ENCODE measurements around the gene CUX1. TPM values are rescaled to one million over a fixed set of nuclear protein-coding genes. Genes with fewer than 3 reads are reported as not detected.
"Not testable (repeated sequence)": the region's sequence is repeated elsewhere in the genome, so short reads cannot be mapped to it uniquely, and the experiment has no call there.

Gene CUX1
- total RNA-seq, 1 donor from 2014 or later: 18.3 TPM

DNA sequence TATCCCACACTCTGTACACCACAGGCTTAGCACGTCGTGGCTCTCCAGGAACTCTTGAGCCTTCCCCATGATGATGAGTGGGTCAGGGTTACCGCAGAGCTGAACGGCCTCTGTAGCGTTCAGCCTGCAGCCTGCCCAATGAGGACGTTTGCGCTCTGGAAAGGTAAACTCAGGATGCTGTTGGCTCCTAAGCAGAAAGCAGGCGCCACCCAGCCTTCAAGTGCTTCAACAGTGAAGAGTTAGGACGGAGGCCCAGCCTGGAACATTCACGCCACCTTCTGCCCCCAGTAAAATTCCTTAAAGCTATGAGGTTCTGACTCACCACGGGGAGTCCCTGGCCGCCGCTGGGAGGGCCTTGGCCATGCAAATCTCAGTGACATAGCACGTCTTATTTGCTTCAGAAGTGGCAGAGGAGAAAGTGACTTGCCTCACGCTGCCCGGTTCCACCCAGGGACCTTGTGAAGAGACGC lies 307.7 kb downstream of the CUX1 start:
- H3K36me3 ChIP-seq (ENCODE audit: control insufficient read depth in 3 of 3, insufficient read depth in 3 of 3, low read length in 3 of 3): peaks cover 0 to 5% (median 4%) of the 10 kb centered on the region in 3 donors
- no peaks in the 10 kb centered on the region for H3K27me3 ChIP-seq (ENCODE audit: control insufficient read depth in 3 of 3, insufficient read depth in 3 of 3, low read length in 3 of 3)
- no peak overlapping the region for H3K27ac ChIP-seq (ENCODE audit: low read depth, low read length)
- H3K9ac ChIP-seq (ENCODE audit: low read depth in 1 of 3, low read length in 3 of 3): no peak overlapping the region
- no peak overlapping the region for H3K4me3 ChIP-seq (ENCODE audit: low read length in 3 of 3)
- H3K9me3 ChIP-seq (ENCODE audit: control insufficient read depth in 3 of 3, low read length in 3 of 3): no peaks in the 10 kb centered on the region
- peaks cover 0 to 4% (median 3%) of the 10 kb centered on the region in 3 donors for H3K4me1 ChIP-seq (ENCODE audit: control insufficient read depth in 3 of 3, insufficient read depth in 3 of 3, low read length in 3 of 3)

DNA sequence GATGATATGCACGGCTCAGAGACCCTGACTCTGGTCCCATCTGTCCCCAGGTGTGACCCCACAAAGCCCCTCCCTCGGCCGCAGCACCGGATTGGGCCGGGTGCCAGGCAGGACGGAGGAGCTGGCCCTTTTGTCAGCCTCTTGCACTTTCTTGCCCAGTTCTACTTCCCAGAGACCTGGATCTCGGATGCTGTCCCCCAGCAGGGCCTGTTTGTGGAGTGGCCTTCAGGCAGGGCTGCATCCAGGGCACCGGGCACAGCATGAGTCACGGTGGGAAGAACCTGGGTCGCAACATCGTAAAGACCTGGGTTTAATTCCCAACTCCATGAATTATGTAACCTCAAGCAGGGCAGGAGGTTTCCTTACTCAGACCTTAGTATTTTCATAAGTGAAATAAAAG lies 310.9 kb downstream of the CUX1 start:
- no peak overlapping the region for H3K9ac ChIP-seq (ENCODE audit: low read depth in 1 of 3, low read length in 3 of 3)
- H3K4me1 ChIP-seq (ENCODE audit: control insufficient read depth in 3 of 3, insufficient read depth in 3 of 3, low read length in 3 of 3): no peaks in the 10 kb centered on the region
- no peak overlapping the region for H3K27ac ChIP-seq (ENCODE audit: low read depth, low read length)
- no peak overlapping the region for H3K4me3 ChIP-seq (ENCODE audit: low read length in 3 of 3)
- no peaks in the 10 kb centered on the region for H3K27me3 ChIP-seq (ENCODE audit: control insufficient read depth in 3 of 3, insufficient read depth in 3 of 3, low read length in 3 of 3)
- H3K36me3 ChIP-seq (ENCODE audit: control insufficient read depth in 3 of 3, insufficient read depth in 3 of 3, low read length in 3 of 3): peaks cover 0 to 5% (median 4%) of the 10 kb centered on the region in 3 donors
- no peaks in the 10 kb centered on the region for H3K9me3 ChIP-seq (ENCODE audit: control insufficient read depth in 3 of 3, low read length in 3 of 3)

DNA sequence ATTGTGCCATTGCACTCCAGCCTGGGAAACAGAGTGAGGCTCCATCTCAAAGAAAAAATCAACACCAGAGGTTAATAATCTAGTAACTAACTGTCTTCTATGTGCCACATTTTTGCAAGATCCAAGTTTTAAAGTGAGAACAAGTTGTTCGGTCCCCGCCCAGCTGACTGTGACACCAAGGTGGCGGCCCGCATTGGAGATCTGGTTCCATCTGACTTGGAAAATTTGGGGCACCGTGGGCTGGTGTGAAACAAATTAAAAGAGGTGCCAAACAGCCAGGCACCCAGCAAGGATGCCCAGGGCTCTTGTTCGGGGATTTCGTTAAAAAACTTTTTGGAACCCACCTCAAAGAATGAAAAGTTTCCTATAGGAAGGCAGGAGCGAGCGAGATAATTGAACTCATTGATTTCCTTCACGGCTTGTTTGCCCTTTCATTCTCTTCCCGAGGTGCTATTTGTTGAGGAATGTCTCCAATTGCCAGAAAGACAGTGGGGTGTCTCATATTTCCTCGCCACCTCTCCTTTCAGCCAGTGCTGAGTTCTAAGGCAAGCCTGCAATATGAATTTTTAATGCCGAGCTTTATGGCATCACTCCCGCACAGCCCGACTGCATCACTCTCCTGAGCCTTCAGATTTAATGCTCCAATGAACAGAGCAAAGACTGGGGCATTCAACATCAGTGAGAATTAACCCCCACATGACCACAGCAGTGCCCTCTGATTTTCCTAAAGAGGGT lies 312.4 kb downstream of the CUX1 start:
- H3K4me1 ChIP-seq (ENCODE audit: control insufficient read depth in 3 of 3, insufficient read depth in 3 of 3, low read length in 3 of 3): no peaks in the 10 kb centered on the region
- H3K27ac ChIP-seq (ENCODE audit: low read depth, low read length): no peak overlapping the region
- H3K27me3 ChIP-seq (ENCODE audit: control insufficient read depth in 3 of 3, insufficient read depth in 3 of 3, low read length in 3 of 3): no peaks in the 10 kb centered on the region
- no peak overlapping the region for H3K9ac ChIP-seq (ENCODE audit: low read depth in 1 of 3, low read length in 3 of 3)
- H3K9me3 ChIP-seq (ENCODE audit: control insufficient read depth in 3 of 3, low read length in 3 of 3): no peaks in the 10 kb centered on the region
- no peak overlapping the region for H3K4me3 ChIP-seq (ENCODE audit: low read length in 3 of 3)
- peaks cover 0 to 5% (median 4%) of the 10 kb centered on the region in 3 donors for H3K36me3 ChIP-seq (ENCODE audit: control insufficient read depth in 3 of 3, insufficient read depth in 3 of 3, low read length in 3 of 3)

DNA sequence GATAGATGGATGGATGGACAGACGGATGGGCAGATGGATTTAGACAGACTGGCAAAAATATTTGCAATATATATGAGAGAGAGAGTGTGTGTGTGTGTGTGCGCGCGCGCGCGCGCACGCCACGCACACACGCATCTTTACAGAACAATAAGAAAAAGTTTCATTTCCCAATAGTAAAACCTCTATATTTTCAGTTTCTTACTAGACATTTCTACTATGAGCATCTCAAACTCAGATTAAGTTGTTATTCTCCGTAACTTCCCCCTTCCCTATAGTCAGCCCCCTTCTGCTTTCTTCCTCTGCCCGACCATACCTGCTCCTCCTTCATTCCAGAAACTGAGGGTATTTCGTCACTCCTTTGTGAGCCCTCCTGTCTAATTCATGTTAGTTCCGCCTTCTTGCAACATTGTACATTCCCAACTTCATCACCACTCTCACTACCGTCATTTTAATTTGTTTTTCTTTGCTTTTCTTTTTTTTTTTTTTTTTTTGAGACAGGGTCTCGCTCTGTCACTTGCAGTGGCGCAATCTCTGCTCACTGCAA lies 314.9 kb downstream of the CUX1 start:
- no peaks in the 10 kb centered on the region for H3K9me3 ChIP-seq (ENCODE audit: control insufficient read depth in 3 of 3, low read length in 3 of 3)
- H3K27ac ChIP-seq (ENCODE audit: low read depth, low read length): no peak overlapping the region
- no peaks in the 10 kb centered on the region for H3K27me3 ChIP-seq (ENCODE audit: control insufficient read depth in 3 of 3, insufficient read depth in 3 of 3, low read length in 3 of 3)

DNA sequence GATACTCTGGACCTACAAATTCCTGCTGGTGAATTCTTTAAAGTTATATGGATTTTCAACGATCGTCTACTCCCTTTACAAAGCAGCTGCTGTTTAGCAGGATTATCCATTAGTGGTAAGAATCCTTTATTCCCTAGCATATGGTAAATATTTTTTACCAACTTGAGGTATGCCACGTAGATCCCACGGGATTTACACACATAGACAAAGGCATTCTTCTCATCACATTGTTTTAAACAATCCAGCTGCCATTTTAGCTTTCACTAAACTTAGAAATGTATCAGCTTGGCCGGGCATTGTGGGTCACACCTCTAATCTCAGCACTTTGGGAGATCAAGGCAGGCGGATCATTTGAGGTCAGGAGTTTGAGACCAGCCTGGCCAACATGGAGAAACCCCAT lies 321.2 kb downstream of the CUX1 start:
- no peak overlapping the region for H3K27ac ChIP-seq (ENCODE audit: low read depth, low read length)
- no peak overlapping the region for H3K9ac ChIP-seq (ENCODE audit: low read depth in 1 of 3, low read length in 3 of 3)
- H3K9me3 ChIP-seq (ENCODE audit: control insufficient read depth in 3 of 3, low read length in 3 of 3): no peaks in the 10 kb centered on the region
- no peaks in the 10 kb centered on the region for H3K4me1 ChIP-seq (ENCODE audit: control insufficient read depth in 3 of 3, insufficient read depth in 3 of 3, low read length in 3 of 3)
- no peaks in the 10 kb centered on the region for H3K27me3 ChIP-seq (ENCODE audit: control insufficient read depth in 3 of 3, insufficient read depth in 3 of 3, low read length in 3 of 3)
- H3K4me3 ChIP-seq (ENCODE audit: low read length in 3 of 3): no peak overlapping the region
- H3K36me3 ChIP-seq (ENCODE audit: control insufficient read depth in 3 of 3, insufficient read depth in 3 of 3, low read length in 3 of 3): no peaks in the 10 kb centered on the region

More for the DNA sequence above, 314.9 kb downstream of the CUX1 start:
- Histone ChIP-seq H3K9ac (ENCODE audit: low read depth in 1 of 3, low read length in 3 of 3) (no peak overlapping the region), H3K36me3 (ENCODE audit: control insufficient read depth in 3 of 3, insufficient read depth in 3 of 3, low read length in 3 of 3) (peaks cover 0 to 2% (median 2%) of the 10 kb centered on the region in 3 donors), H3K4me3 (ENCODE audit: low read length in 3 of 3) (no peak overlapping the region), H3K4me1 (ENCODE audit: control insufficient read depth in 3 of 3, insufficient read depth in 3 of 3, low read length in 3 of 3) (no peaks in the 10 kb centered on the region)

DNA sequence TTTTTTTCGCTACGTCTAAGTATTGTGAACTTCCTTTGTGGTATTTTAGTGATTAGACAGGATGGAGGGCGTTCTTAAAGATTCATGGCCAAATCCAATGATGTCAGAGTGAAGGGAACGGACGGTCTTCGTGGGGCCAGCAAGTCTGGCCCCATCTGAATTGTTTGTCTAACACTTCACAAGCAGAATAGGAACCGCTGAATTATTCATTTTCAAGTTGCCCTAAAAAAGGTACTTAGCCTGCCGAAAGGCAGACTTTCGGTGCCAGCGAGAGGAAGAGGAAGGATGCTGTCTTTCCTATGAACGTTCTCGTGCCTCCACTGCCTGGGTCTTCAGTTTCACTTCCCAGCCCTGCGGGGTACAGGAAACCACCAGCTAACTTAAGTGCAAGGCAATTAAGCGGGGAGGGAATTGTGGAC lies 323.5 kb downstream of the CUX1 start:
- H3K4me3 ChIP-seq (ENCODE audit: low read length in 3 of 3): no peak overlapping the region
- H3K9me3 ChIP-seq (ENCODE audit: control insufficient read depth in 3 of 3, low read length in 3 of 3): no peaks in the 10 kb centered on the region
- no peak overlapping the region for H3K9ac ChIP-seq (ENCODE audit: low read depth in 1 of 3, low read length in 3 of 3)
- H3K27ac ChIP-seq (ENCODE audit: low read depth, low read length): no peak overlapping the region
- H3K27me3 ChIP-seq (ENCODE audit: control insufficient read depth in 3 of 3, insufficient read depth in 3 of 3, low read length in 3 of 3): no peaks in the 10 kb centered on the region
- peaks cover 0 to 2% (median 0%) of the 10 kb centered on the region in 3 donors for H3K4me1 ChIP-seq (ENCODE audit: control insufficient read depth in 3 of 3, insufficient read depth in 3 of 3, low read length in 3 of 3)
- H3K36me3 ChIP-seq (ENCODE audit: control insufficient read depth in 3 of 3, insufficient read depth in 3 of 3, low read length in 3 of 3): peaks cover 0 to 2% (median 0%) of the 10 kb centered on the region in 3 donors

DNA sequence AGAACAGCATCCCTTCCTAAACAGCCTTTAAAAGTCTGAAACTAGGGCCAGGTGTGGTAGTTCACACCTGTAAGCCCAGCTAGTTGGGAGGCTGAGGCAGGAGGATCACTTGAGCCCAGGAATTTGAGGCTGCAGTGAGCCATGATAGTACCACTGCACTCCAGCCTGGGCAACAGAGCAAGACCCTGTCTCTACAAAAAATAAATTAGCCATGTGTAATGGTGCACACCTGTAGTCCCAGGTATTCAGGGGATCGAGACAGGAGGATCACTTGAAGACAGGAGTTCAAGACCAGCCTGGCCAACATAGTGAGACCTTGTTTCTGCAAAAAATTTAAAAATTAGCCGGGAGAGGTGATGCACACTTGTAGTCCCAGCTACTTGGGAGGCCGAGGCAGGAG lies 325.0 kb downstream of the CUX1 start:
- peaks cover 6 to 16% (median 12%) of the 10 kb centered on the region in 3 donors for H3K4me1 ChIP-seq (ENCODE audit: control insufficient read depth in 3 of 3, insufficient read depth in 3 of 3, low read length in 3 of 3)
- not testable (repeated sequence) for H3K9ac ChIP-seq (ENCODE audit: low read depth in 1 of 3, low read length in 3 of 3); H3K4me3 ChIP-seq (ENCODE audit: low read length in 3 of 3); H3K36me3 ChIP-seq (ENCODE audit: control insufficient read depth in 3 of 3, insufficient read depth in 3 of 3, low read length in 3 of 3); H3K27me3 ChIP-seq (ENCODE audit: control insufficient read depth in 3 of 3, insufficient read depth in 3 of 3, low read length in 3 of 3); H3K9me3 ChIP-seq (ENCODE audit: control insufficient read depth in 3 of 3, low read length in 3 of 3); H3K27ac ChIP-seq (ENCODE audit: low read depth, low read length)

DNA sequence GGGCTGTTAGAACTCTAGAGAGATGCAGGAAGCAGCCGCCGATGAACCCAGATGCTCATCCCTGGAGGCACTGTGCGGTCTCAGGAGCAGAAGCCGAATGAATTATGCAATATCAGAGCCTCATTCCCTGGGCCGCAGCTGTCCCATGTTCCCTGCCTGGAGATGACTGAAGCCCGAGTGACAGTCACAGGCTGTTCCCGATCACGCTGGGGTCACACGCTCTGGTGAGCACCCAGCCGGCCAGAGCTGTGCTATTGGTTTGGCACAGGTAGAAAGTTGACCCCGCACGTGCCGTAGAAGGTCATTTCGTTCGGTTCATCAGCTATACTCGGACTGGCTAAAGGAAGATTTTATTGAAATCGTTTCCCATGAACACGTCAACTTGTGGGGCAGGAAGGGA lies 328.7 kb downstream of the CUX1 start:
- H3K36me3 ChIP-seq (ENCODE audit: control insufficient read depth in 3 of 3, insufficient read depth in 3 of 3, low read length in 3 of 3): peaks cover 0 to 2% (median 0%) of the 10 kb centered on the region in 3 donors
- no peak overlapping the region for H3K4me3 ChIP-seq (ENCODE audit: low read length in 3 of 3)
- H3K27me3 ChIP-seq (ENCODE audit: control insufficient read depth in 3 of 3, insufficient read depth in 3 of 3, low read length in 3 of 3): no peaks in the 10 kb centered on the region
- H3K27ac ChIP-seq (ENCODE audit: low read depth, low read length): peak overlapping the region; percentile 96
- peak overlapping the region; percentile 20 to 64 (median 35) for H3K9ac ChIP-seq (ENCODE audit: low read depth in 1 of 3, low read length in 3 of 3)
- H3K9me3 ChIP-seq (ENCODE audit: control insufficient read depth in 3 of 3, low read length in 3 of 3): no peaks in the 10 kb centered on the region
- H3K4me1 ChIP-seq (ENCODE audit: control insufficient read depth in 3 of 3, insufficient read depth in 3 of 3, low read length in 3 of 3): peaks cover 6 to 17% (median 13%) of the 10 kb centered on the region in 3 donors

DNA sequence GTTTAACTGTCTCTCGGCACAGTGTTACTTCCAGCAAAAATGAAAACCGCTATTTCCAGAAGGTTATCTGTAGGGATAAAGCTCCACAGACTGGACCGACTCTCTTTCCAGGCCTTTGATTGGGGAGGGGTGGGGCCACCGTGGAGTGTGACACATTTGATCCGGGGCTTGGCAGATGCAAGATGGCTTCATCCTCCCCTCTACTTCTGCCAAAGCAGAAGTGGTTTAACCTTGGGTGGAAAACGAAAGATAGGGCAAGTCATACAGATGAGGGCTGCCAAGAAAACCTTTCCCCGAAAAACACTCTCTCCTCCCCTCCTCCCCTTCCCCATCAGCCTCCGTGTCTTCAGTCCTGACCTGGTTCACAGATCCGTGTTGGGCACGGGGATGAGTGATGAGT lies 329.6 kb downstream of the CUX1 start:
- Histone ChIP-seq H3K27ac (ENCODE audit: low read depth, low read length) (peak overlapping the region; percentile 96), H3K4me3 (ENCODE audit: low read length in 3 of 3) (peak overlapping the region in 2 of 3 donors; percentile 42), H3K9me3 (ENCODE audit: control insufficient read depth in 3 of 3, low read length in 3 of 3) (no peaks in the 10 kb centered on the region), H3K36me3 (ENCODE audit: control insufficient read depth in 3 of 3, insufficient read depth in 3 of 3, low read length in 3 of 3) (peaks cover 0 to 2% (median 0%) of the 10 kb centered on the region in 3 donors), H3K27me3 (ENCODE audit: control insufficient read depth in 3 of 3, insufficient read depth in 3 of 3, low read length in 3 of 3) (no peaks in the 10 kb centered on the region), H3K9ac (ENCODE audit: low read depth in 1 of 3, low read length in 3 of 3) (peak overlapping the region in 2 of 3 donors; percentile 20 to 64), H3K4me1 (ENCODE audit: control insufficient read depth in 3 of 3, insufficient read depth in 3 of 3, low read length in 3 of 3) (peaks cover 6 to 17% (median 13%) of the 10 kb centered on the region in 3 donors)

DNA sequence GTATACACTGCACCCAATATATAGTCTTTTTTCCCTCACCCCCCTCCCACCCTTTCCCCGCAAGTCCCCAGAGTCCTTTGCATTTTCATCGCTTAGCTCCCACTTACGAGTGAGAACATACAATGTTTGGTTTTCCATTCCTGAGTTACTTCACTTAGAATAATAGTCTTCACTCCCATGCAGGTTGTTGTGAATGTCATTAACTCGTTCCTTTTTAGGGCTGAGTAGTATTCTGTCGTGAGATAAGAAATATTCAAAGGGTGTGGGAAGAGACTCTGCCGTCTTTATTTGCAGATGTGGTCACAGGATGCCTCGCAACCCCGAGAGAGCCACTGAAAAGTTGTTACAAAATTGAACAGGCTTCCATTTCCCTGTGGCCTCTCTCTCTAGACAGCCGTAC lies 331.4 kb downstream of the CUX1 start:
- no peaks in the 10 kb centered on the region for H3K9me3 ChIP-seq (ENCODE audit: control insufficient read depth in 3 of 3, low read length in 3 of 3)
- H3K4me1 ChIP-seq (ENCODE audit: control insufficient read depth in 3 of 3, insufficient read depth in 3 of 3, low read length in 3 of 3): peaks cover 6 to 23% (median 20%) of the 10 kb centered on the region in 3 donors
- H3K36me3 ChIP-seq (ENCODE audit: control insufficient read depth in 3 of 3, insufficient read depth in 3 of 3, low read length in 3 of 3): peaks cover 0 to 2% (median 0%) of the 10 kb centered on the region in 3 donors
- H3K27ac ChIP-seq (ENCODE audit: low read depth, low read length): no peak overlapping the region
- no peaks in the 10 kb centered on the region for H3K27me3 ChIP-seq (ENCODE audit: control insufficient read depth in 3 of 3, insufficient read depth in 3 of 3, low read length in 3 of 3)
- no peak overlapping the region for H3K4me3 ChIP-seq (ENCODE audit: low read length in 3 of 3)
- no peak overlapping the region for H3K9ac ChIP-seq (ENCODE audit: low read depth in 1 of 3, low read length in 3 of 3)

Data from skeletal muscle tissue (tissue), 4 donors.